ENCODE data around the gene RAI14. TPM values are rescaled to one million over a fixed set of nuclear protein-coding genes. Genes with fewer than 3 reads are reported as not detected.
"Not testable (repeated sequence)": the region's sequence is repeated elsewhere in the genome, so short reads cannot be mapped to it uniquely, and the experiment has no call there.

Gene RAI14
- total RNA-seq, 4 donors from 2014 or later = 45.8 to 143 (median 80.5) TPM

GRCh38 chr5:34724741-34725140 is 68.6 kb downstream of the RAI14 start:
- no peaks in the 10 kb centered on the region for H3K9me3 ChIP-seq
- H3K36me3 ChIP-seq = no peaks in the 10 kb centered on the region
- 100% methylated on average over 1 of the region's 1 CpG for WGBS, 2 donors (ENCODE audit: low coverage in 1 of 2)
- H3K4me1 ChIP-seq = no peaks in the 10 kb centered on the region
- H3K27me3 ChIP-seq = no peaks in the 10 kb centered on the region
- no peak overlapping the region for H3K27ac ChIP-seq
- ATAC-seq = no peak
- TF ChIP-seq POLR2A (IDR thresholded peaks at IDR 0.05) (no peak), CTCF (IDR thresholded peaks at IDR 0.05) (no peak), POLR2AphosphoS5 (IDR thresholded peaks at IDR 0.05) (no peak), EP300 (IDR thresholded peaks at IDR 0.05) (no peak)
- no peak overlapping the region for H3K4me3 ChIP-seq

GRCh38 chr5:34727166-34727749 is 71.1 kb downstream of the RAI14 start:
- H3K4me1 ChIP-seq, H3K27me3 ChIP-seq, H3K4me3 ChIP-seq, ATAC-seq, H3K27ac ChIP-seq, H3K36me3 ChIP-seq, H3K9me3 ChIP-seq: not testable (repeated sequence)
- 95% methylated on average over 3 to 4 of the region's 4 CpGs for WGBS, 2 donors (ENCODE audit: low coverage in 1 of 2)

GRCh38 chr5:34728236-34728635 is 72.1 kb downstream of the RAI14 start:
- H3K27me3 ChIP-seq = no peaks in the 10 kb centered on the region
- H3K4me3 ChIP-seq = no peak overlapping the region
- WGBS, 2 donors (ENCODE audit: low coverage in 1 of 2) = 70 to 97% methylated on average over 2 to 4 of the region's 4 CpGs

GRCh38 chr5:34731435-34732232 is 75.5 kb downstream of the RAI14 start:
- Histone ChIP-seq H3K27me3 (no peaks in the 10 kb centered on the region), H3K27ac (no peak overlapping the region), H3K36me3 (no peaks in the 10 kb centered on the region), H3K9me3 (no peaks in the 10 kb centered on the region), H3K4me1 (peaks cover 0 to 28% (median 0%) of the 10 kb centered on the region in 3 donors), H3K4me3 (no peak overlapping the region)
- WGBS, 2 donors (ENCODE audit: low coverage in 1 of 2) = 17 to 62% methylated on average over 2 to 3 of the region's 6 CpGs
- ATAC-seq = no peak
- no peak for TF ChIP-seq CTCF (IDR thresholded peaks at IDR 0.05)
- TF ChIP-seq POLR2AphosphoS5 (IDR thresholded peaks at IDR 0.05) = no peak
- TF ChIP-seq EP300 (IDR thresholded peaks at IDR 0.05) = no peak
- TF ChIP-seq POLR2A (IDR thresholded peaks at IDR 0.05) = no peak

More at GRCh38 chr5:34728236-34728635, 72.1 kb downstream of the RAI14 start:
- peaks cover 0 to 7% (median 0%) of the 10 kb centered on the region in 3 donors for H3K4me1 ChIP-seq
- H3K36me3 ChIP-seq = no peaks in the 10 kb centered on the region
- TF ChIP-seq POLR2A (IDR thresholded peaks at IDR 0.05) (no peak), EP300 (IDR thresholded peaks at IDR 0.05) (no peak), POLR2AphosphoS5 (IDR thresholded peaks at IDR 0.05) (no peak), CTCF (IDR thresholded peaks at IDR 0.05) (no peak)
- H3K27ac ChIP-seq = no peak overlapping the region
- ATAC-seq = no peak
- H3K9me3 ChIP-seq = no peaks in the 10 kb centered on the region

- no peaks in the 10 kb centered on the region for H3K36me3 ChIP-seq
- 94 to 96% methylated on average over 2 to 3 of the region's 3 CpGs for WGBS, 2 donors (ENCODE audit: low coverage in 1 of 2)
- TF ChIP-seq POLR2AphosphoS5 (IDR thresholded peaks at IDR 0.05) = no peak
- TF ChIP-seq POLR2A (IDR thresholded peaks at IDR 0.05) = no peak
- TF ChIP-seq EP300 (IDR thresholded peaks at IDR 0.05) = no peak
- no peak for TF ChIP-seq CTCF (IDR thresholded peaks at IDR 0.05)
- H3K4me1 ChIP-seq = peaks cover 2 to 55% (median 12%) of the 10 kb centered on the region in 3 donors
- ATAC-seq = no peak
- H3K9me3 ChIP-seq = no peaks in the 10 kb centered on the region
- no peak overlapping the region for H3K27ac ChIP-seq
- H3K4me3 ChIP-seq = no peak overlapping the region
- no peaks in the 10 kb centered on the region for H3K27me3 ChIP-seq
Measured at GRCh38 chr5:34734326-34734725, 78.2 kb downstream of the RAI14 start.
